HEK293T (cell line): ENCODE measurements around the gene FBXW8.

ENCODE experiments used
- CTCF ChIA-PET: fragments of 350-600 bp; formaldehyde crosslinking; extraction: SDS; loops from one replicate; lab custom pipeline; 2021; ENCODE audit warnings: antibody characterized with exemption, inconsistent platforms; lab: Yijun Ruan, JAX
- POLR2A ChIA-PET: fragments of 350-600 bp; formaldehyde crosslinking; extraction: SDS; loops from one replicate; lab custom pipeline; 2020; ENCODE audit warnings: antibody characterized with exemption, inconsistent platforms; lab: Yijun Ruan, JAX
- DNase-seq: peaks from one replicate; pipeline ENCODE4 v3.0.0; 2012; ENCODE audit warnings: mixed read lengths; ENCODE audit errors: extremely low spot score
- ARNT ChIP-seq: fragments of 450-650 bp; IDR thresholded peaks from 2 replicates; pipeline ENCODE4 v1.6.1; 2017; ENCODE audit warnings: mild to moderate bottlenecking
- BHLHE40 ChIP-seq: fragments of 450-650 bp; IDR thresholded peaks from 2 replicates; pipeline ENCODE4 v1.6.1; 2016; ENCODE audit warnings: mild to moderate bottlenecking, moderate library complexity, borderline replicate concordance
- CTBP1 ChIP-seq: fragments of 450-650 bp; IDR thresholded peaks from 2 replicates; pipeline ENCODE4 v1.6.1; 2016; ENCODE audit warnings: borderline replicate concordance
- ELF4 ChIP-seq: fragments of 450-650 bp; IDR thresholded peaks from 2 replicates; pipeline ENCODE4 v1.6.1; 2017; ENCODE audit warnings: antibody characterized with exemption
- FOXA1 ChIP-seq: fragments of 450-650 bp; IDR thresholded peaks from 2 replicates; pipeline ENCODE4 v1.6.1; 2016; ENCODE audit warnings: mild to moderate bottlenecking
- FOXK2 ChIP-seq: fragments of 450-650 bp; IDR thresholded peaks from 2 replicates; pipeline ENCODE4 v1.6.1; 2016; ENCODE audit warnings: mild to moderate bottlenecking
- FOXM1 ChIP-seq: fragments of 450-650 bp; IDR thresholded peaks from 2 replicates; pipeline ENCODE4 v1.6.1; 2017; ENCODE audit warnings: mild to moderate bottlenecking, borderline replicate concordance
- HDGF ChIP-seq: fragments of 450-650 bp; IDR thresholded peaks from 2 replicates; pipeline ENCODE4 v1.6.1; 2017; ENCODE audit warnings: antibody characterized with exemption, borderline replicate concordance
- L3MBTL2 ChIP-seq: fragments of 450-650 bp; conservative IDR thresholded peaks from 2 replicates; pipeline ENCODE4 v1.6.1; 2016; ENCODE audit warnings: mild to moderate bottlenecking
- LEF1 ChIP-seq: fragments of 450-650 bp; IDR thresholded peaks from 2 replicates; pipeline ENCODE4 v1.6.1; 2017; ENCODE audit warnings: mild to moderate bottlenecking, borderline replicate concordance
- NFRKB ChIP-seq: fragments of 450-650 bp; IDR thresholded peaks from 2 replicates; pipeline ENCODE4 v1.6.1; 2016; ENCODE audit warnings: mild to moderate bottlenecking, moderate library complexity
- PKNOX1 ChIP-seq: fragments of 450-650 bp; IDR thresholded peaks from 2 replicates; pipeline ENCODE4 v1.6.1; 2016
- SP1 ChIP-seq: fragments of 450-650 bp; IDR thresholded peaks from 2 replicates; pipeline ENCODE4 v1.6.1; 2017
- SUZ12 ChIP-seq: fragments of 450-650 bp; IDR thresholded peaks from 2 replicates; pipeline ENCODE4 v1.6.1; 2016; ENCODE audit warnings: mild to moderate bottlenecking
- TARDBP ChIP-seq: fragments of 450-650 bp; IDR thresholded peaks from 2 replicates; pipeline ENCODE4 v1.6.1; 2016
- ZNF384 ChIP-seq: fragments of 450-650 bp; IDR thresholded peaks from 2 replicates; pipeline ENCODE4 v1.6.1; 2016

Gene FBXW8

GRCh38 chr12:116971222-116971621 lies 60.5 kb downstream of the FBXW8 start:
- CTCF ChIA-PET = no interaction called here
- POLR2A ChIA-PET = no interaction called here
- TF ChIP-seq PKNOX1 (no peak), FOXK2 (no peak), ELF4 (no peak), BHLHE40 (no peak), LEF1 (no peak)
- no peak for DNase-seq

GRCh38 chr12:116975779-116976393 lies 65.1 kb downstream of the FBXW8 start:
- no peak for DNase-seq
- ChIA-PET POLR2A (no interaction called here), CTCF (no interaction called here)
- TF ChIP-seq FOXM1 = no peak
- no peak for TF ChIP-seq LEF1
- TF ChIP-seq PKNOX1 = no peak
- TF ChIP-seq CTBP1 = no peak
- no peak for TF ChIP-seq ELF4
- no peak for TF ChIP-seq BHLHE40
- no peak for TF ChIP-seq HDGF
- no peak for TF ChIP-seq SUZ12
- TF ChIP-seq ZNF384 = no peak
- TF ChIP-seq FOXA1 = no peak
- TF ChIP-seq SP1 = no peak
- TF ChIP-seq ARNT = no peak
- no peak for TF ChIP-seq TARDBP
- no peak for TF ChIP-seq NFRKB
- no peak for TF ChIP-seq FOXK2
- no peak for TF ChIP-seq L3MBTL2

- ChIA-PET CTCF (interaction anchor here (1.2 kb wide), 1 partner anchor 142 kb away, joined by 3 read pairs; no protein-coding TSS in a partner anchor), POLR2A (no interaction called here)
- no peak for DNase-seq
- TF ChIP-seq CTBP1 = no peak
- no peak for TF ChIP-seq SP1
- TF ChIP-seq BHLHE40 = no peak
- TF ChIP-seq ZNF384 = no peak
- TF ChIP-seq FOXA1 = no peak
- TF ChIP-seq PKNOX1 = no peak
- no peak for TF ChIP-seq FOXK2
- no peak for TF ChIP-seq LEF1
- TF ChIP-seq L3MBTL2 = no peak
- TF ChIP-seq SUZ12 = no peak
- TF ChIP-seq HDGF = no peak
- TF ChIP-seq ELF4 = no peak
- TF ChIP-seq NFRKB = no peak
- TF ChIP-seq ARNT = no peak
- no peak for TF ChIP-seq FOXM1
- TF ChIP-seq TARDBP = no peak
Measured at GRCh38 chr12:116977465-116978380, 67.0 kb downstream of the FBXW8 start.

- no peak for TF ChIP-seq ELF4
- TF ChIP-seq FOXA1 = no peak
- no peak for TF ChIP-seq BHLHE40
- no peak for DNase-seq
- POLR2A ChIA-PET = no interaction called here
- CTCF ChIA-PET = interaction anchor here (1.2 kb wide), 1 partner anchor 141 kb away, joined by 3 read pairs; no protein-coding TSS in a partner anchor
Measured at GRCh38 chr12:116978791-116979508, 68.2 kb downstream of the FBXW8 start.

GRCh38 chr12:116980083-116980482 lies 69.3 kb downstream of the FBXW8 start:
- TF ChIP-seq FOXK2 (no peak), SUZ12 (no peak), PKNOX1 (no peak), L3MBTL2 (no peak), LEF1 (no peak), HDGF (no peak)
- ChIA-PET CTCF (no interaction called here), POLR2A (no interaction called here)
- DNase-seq = no peak
